Measurements from ENCODE around the gene AP3B2. TPM values are rescaled to one million over a fixed set of nuclear protein-coding genes. Genes with fewer than 3 reads are reported as not detected.

Gene AP3B2
- total RNA-seq, 2 donors from 2014 or later = 5.4 to 9.3 TPM

DNA sequence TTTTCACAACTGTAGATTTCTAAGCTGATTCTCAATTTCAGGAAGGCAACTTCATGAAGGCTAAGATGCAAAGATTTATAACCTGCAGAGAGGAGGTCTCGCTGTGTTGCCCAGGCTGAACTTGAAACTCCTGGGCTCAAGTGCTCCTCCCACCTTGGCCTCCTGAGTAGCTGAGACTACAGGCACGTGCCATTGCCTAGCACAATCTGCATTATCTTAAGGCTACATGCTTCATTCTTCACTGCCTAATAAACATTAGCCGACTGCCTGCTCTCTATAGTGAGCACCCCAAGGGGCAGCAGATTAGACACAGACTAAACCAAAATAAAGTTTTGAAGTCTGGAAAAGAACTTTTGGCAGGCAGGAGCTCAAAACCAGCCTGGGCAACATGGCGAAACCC is 79.6 kb downstream of the AP3B2 start:
- DNase-seq (ENCODE audit: low spot score) = no peak
- no peaks in the 10 kb centered on the region for H3K9me3 ChIP-seq
- intact Hi-C loops (cut with DNase I) = no loop called here
- TF ChIP-seq, protein P1, sequence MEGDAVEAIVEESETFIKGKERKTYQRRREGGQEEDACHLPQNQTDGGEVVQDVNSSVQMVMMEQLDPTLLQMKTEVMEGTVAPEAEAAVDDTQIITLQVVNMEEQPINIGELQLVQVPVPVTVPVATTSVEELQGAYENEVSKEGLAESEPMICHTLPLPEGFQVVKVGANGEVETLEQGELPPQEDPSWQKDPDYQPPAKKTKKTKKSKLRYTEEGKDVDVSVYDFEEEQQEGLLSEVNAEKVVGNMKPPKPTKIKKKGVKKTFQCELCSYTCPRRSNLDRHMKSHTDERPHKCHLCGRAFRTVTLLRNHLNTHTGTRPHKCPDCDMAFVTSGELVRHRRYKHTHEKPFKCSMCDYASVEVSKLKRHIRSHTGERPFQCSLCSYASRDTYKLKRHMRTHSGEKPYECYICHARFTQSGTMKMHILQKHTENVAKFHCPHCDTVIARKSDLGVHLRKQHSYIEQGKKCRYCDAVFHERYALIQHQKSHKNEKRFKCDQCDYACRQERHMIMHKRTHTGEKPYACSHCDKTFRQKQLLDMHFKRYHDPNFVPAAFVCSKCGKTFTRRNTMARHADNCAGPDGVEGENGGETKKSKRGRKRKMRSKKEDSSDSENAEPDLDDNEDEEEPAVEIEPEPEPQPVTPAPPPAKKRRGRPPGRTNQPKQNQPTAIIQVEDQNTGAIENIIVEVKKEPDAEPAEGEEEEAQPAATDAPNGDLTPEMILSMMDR (IDR thresholded peaks at IDR 0.05) = no peak
- TF ChIP-seq POLR2A (IDR thresholded peaks at IDR 0.05) = no peak
- H3K4me3 ChIP-seq = no peak overlapping the region
- WGBS = 57% methylated on average over 4 of the region's 4 CpGs
- no peak overlapping the region for H3K27ac ChIP-seq
- no peaks in the 10 kb centered on the region for H3K27me3 ChIP-seq (replicated peaks; ENCODE audit: insufficient read depth)
- no peaks in the 10 kb centered on the region for H3K36me3 ChIP-seq
- H3K4me1 ChIP-seq (replicated peaks) = no peaks in the 10 kb centered on the region

DNA sequence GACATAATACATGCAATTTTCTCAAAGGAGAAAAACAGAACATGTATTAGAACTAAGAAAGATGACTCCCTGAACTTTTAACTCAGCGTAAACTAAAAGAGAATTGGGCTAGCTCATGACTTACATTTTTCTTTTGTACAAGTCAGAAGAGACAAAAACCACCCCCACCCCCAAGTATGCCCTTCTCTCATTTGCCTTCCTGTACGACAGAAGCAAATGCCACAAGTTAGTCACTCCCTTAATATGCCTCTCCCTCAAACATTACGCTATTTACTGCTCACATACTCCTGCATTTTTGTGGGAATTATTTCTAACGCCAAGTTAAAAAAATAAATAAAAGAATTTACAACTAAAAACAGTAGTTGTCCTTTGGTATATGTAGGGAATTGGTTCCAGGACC is 84.5 kb downstream of the AP3B2 start:
- no peaks in the 10 kb centered on the region for H3K36me3 ChIP-seq
- H3K4me3 ChIP-seq = no peak overlapping the region
- intact Hi-C loops (cut with DNase I) = no loop called here
- TF ChIP-seq, protein P1 (IDR thresholded peaks at IDR 0.05) = no peak
- TF ChIP-seq POLR2AphosphoS5 (IDR thresholded peaks at IDR 0.05) (no peak), POLR2A (IDR thresholded peaks at IDR 0.05) (no peak)
- no peak for DNase-seq (ENCODE audit: low spot score)
- H3K27ac ChIP-seq = no peak overlapping the region
- no peaks in the 10 kb centered on the region for H3K9me3 ChIP-seq
- H3K27me3 ChIP-seq (replicated peaks; ENCODE audit: insufficient read depth) = no peaks in the 10 kb centered on the region
- H3K4me1 ChIP-seq (replicated peaks) = no peaks in the 10 kb centered on the region
- 67% methylated on average over 4 of the region's 4 CpGs for whole genome bisulfite sequencing

DNA sequence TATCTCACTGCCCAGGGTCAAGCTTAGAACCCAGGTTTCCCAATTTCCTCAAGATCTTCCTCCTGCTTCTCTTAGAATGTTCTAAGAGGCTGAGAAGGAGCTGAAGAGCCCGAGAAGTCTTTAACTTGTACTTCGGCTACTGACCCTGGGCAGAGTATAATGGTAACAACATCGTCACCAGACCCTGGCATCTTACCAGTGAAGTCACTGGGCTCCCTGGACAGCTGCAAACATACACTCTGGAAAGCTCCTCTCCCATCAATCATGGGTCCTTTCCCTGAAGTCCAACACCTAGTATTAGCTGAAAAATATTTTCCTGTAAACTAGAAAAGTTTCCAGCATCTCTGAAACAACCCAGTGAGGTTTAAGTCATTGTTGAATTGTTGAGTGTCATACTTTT is 85.2 kb downstream of the AP3B2 start:
- Histone ChIP-seq H3K27me3 (replicated peaks; ENCODE audit: insufficient read depth) (no peaks in the 10 kb centered on the region), H3K4me3 (no peak overlapping the region), H3K36me3 (no peaks in the 10 kb centered on the region), H3K27ac (no peak overlapping the region), H3K4me1 (replicated peaks) (no peaks in the 10 kb centered on the region), H3K9me3 (no peaks in the 10 kb centered on the region)
- TF ChIP-seq POLR2AphosphoS5 (IDR thresholded peaks at IDR 0.05) (no peak), POLR2A (IDR thresholded peaks at IDR 0.05) (no peak)
- TF ChIP-seq, protein P1 (IDR thresholded peaks at IDR 0.05) = no peak
- WGBS = 89% methylated on average over 3 of the region's 3 CpGs
- no peak for DNase-seq (ENCODE audit: low spot score)
- intact Hi-C loops (cut with DNase I) = no loop called here

DNA sequence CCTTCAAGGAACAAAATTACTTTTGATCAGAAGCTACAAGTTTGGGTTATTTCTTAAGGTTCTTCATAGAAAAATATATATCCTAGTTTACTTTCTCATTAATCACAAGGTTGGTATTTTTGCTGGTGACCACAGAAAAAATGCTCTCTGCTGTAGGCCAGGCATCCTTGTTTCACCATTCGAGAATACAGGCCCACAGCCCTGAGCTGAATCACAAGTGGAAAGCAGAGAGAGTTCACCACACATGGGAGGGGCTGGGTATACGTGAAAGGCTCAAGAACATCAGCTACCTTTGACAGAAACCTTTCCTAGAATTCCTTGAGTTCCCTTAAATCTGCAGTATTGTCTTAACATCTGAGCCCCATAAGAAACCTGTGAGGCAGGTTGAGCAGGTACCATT is 85.7 kb downstream of the AP3B2 start:
- H3K4me3 ChIP-seq = no peak overlapping the region
- DNase-seq (ENCODE audit: low spot score) = no peak
- TF ChIP-seq POLR2A (IDR thresholded peaks at IDR 0.05) (no peak), POLR2AphosphoS5 (IDR thresholded peaks at IDR 0.05) (no peak)
- TF ChIP-seq, protein P1 (IDR thresholded peaks at IDR 0.05) = no peak
- no peaks in the 10 kb centered on the region for H3K27me3 ChIP-seq (replicated peaks; ENCODE audit: insufficient read depth)
- intact Hi-C loops (cut with DNase I) = no loop called here
- no peaks in the 10 kb centered on the region for H3K9me3 ChIP-seq
- no peaks in the 10 kb centered on the region for H3K4me1 ChIP-seq (replicated peaks)
- H3K27ac ChIP-seq = no peak overlapping the region
- WGBS = 54% methylated on average over 2 of the region's 2 CpGs
- H3K36me3 ChIP-seq = no peaks in the 10 kb centered on the region

DNA sequence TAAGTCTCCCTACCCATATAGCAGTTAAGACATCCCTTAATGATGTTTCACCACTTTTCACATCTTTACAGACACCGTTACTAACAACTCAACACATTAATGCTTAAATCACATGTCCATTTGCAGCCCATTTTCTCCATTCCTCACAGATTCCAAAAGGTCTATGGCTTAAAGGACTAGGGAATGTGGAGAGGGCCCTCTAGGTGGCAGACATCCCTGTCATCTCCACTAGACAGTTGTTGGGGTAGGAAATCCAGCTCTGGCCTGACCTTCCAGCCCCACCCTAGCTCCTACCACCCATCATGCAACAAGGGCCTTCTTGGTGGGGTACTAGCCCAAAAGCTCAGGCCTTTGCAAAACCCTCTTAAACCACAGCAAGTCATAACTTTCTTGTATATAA is 87.7 kb downstream of the AP3B2 start:
- WGBS = 62% methylated on average over 1 of the region's 1 CpG
- H3K4me1 ChIP-seq (replicated peaks) = no peaks in the 10 kb centered on the region
- no peaks in the 10 kb centered on the region for H3K36me3 ChIP-seq
- intact Hi-C loops (cut with DNase I) = no loop called here
- H3K27ac ChIP-seq = no peak overlapping the region
- TF ChIP-seq, protein P1 (IDR thresholded peaks at IDR 0.05) = no peak
- TF ChIP-seq POLR2A (IDR thresholded peaks at IDR 0.05) (no peak), POLR2AphosphoS5 (IDR thresholded peaks at IDR 0.05) (no peak)
- H3K9me3 ChIP-seq = no peaks in the 10 kb centered on the region
- no peak overlapping the region for H3K4me3 ChIP-seq
- H3K27me3 ChIP-seq (replicated peaks; ENCODE audit: insufficient read depth) = no peaks in the 10 kb centered on the region
- DNase-seq (ENCODE audit: low spot score) = no peak
